Breast epithelium (tissue), 4 donors: ENCODE results near the gene DCN. TPM values are rescaled to one million over a fixed set of nuclear protein-coding genes. Genes with fewer than 3 reads are reported as not detected.

Source experiments
- DNase-seq, 2 donors: peaks; one replicate each; pipeline ENCODE4 v3.0.0-alpha.2; 2019; ENCODE audit warnings: low spot score in 2 of 2
- H3K27ac ChIP-seq, 2 donors: fragments of 200-600 bp; sonication (generic) in 1 of 2; one replicate each; pipeline ENCODE4 v1.5.1; 2016 to 2019; ENCODE audit warnings: mild to moderate bottlenecking in 1 of 2
- H3K27me3 ChIP-seq, 2 donors: fragments of 200-600 bp; sonication (generic) in 1 of 2; one replicate each; pipeline versions ENCODE4 v1.5.1 to v1.6.0; 2017 to 2019; ENCODE audit warnings: control low read depth in 1 of 2, mild to moderate bottlenecking in 1 of 2
- H3K36me3 ChIP-seq: fragments of 200-600 bp; one replicate; pipeline ENCODE4 v1.5.1; 2019
- H3K4me1 ChIP-seq, 2 donors: fragments of 200-600 bp; sonication (generic); one replicate each; pipeline ENCODE4 v1.5.1; 2016 to 2019; ENCODE audit warnings: control low read depth in 1 of 2
- H3K4me3 ChIP-seq, 3 donors: fragments of 200-600 bp; sonication (generic); 1 replicate in 2 of 3; 2 replicates in 1 of 3; pipeline ENCODE4 v1.5.1; 2016 to 2019; ENCODE audit warnings: mild to moderate bottlenecking in 3 of 3, moderate library complexity in 2 of 3
- H3K9me3 ChIP-seq, 2 donors: fragments of 200-600 bp; sonication (generic) in 1 of 2; one replicate each; pipeline ENCODE4 v1.5.1; 2016 to 2019; ENCODE audit warnings: control low read depth in 1 of 2
- POLR2A ChIP-seq: fragments of 450-650 bp; IDR thresholded peaks from one replicate; pipeline ENCODE4 v1.6.1; 2016; ENCODE audit warnings: antibody characterized with exemption, mild to moderate bottlenecking, moderate library complexity
- POLR2AphosphoS5 ChIP-seq, 3 donors: sonication (generic); formaldehyde crosslinking; IDR thresholded peaks; one replicate each; pipeline ENCODE4 v1.6.1; 2017; ENCODE audit warnings: antibody characterized with exemption in 3 of 3
- intact Hi-C: fragments of 100-400 bp; cut with DNase I; formaldehyde crosslinking; loops from one replicate; pipeline ENCODE4 v1.15.1; 2023; ENCODE audit warnings: low total_unique reads
- total RNA-seq, 3 donors: library from RNA; depleted of rRNA; stranded (reverse); fragments of >200 nt; gene quantifications; one replicate each; pipeline ENCODE4 v1.1.0, GENCODE V29; 2016
- TF ChIP-seq, protein P1 (sequence below), 3 donors: fragments of 450-650 bp; IDR thresholded peaks; one replicate each; pipeline ENCODE4 v1.5.1; 2016 to 2017; ENCODE audit warnings: antibody characterized with exemption in 3 of 3, mild to moderate bottlenecking in 3 of 3, moderate library complexity in 3 of 3

The DCN gene
- total RNA-seq, 3 donors from 2014 or later = 1,081 to 4,374 (median 1,702) TPM

DNA sequence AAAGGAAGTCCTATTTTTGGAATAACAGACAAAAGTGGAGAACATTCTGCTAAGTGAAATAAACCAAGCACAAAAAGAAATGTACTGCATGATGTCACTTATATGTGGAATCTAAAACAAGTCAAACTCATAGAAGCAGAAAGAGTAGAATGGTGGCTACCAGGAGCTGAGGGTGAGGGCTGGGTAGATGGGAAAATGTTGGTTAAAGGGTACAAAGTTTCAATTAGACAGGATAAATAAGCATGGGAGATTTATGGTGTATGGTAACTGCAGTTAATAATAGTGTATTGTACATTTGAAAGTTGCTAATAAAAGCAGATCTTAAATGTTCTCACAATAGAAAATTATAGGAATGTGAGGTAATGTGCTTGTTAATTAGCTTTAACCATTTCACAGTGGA is 84.2 kb downstream of the DCN start:
- intact Hi-C loops = no loop called here
- Histone ChIP-seq H3K4me3 (no peak overlapping the region), H3K27me3 (no peaks in the 10 kb centered on the region), H3K9me3 (no peaks in the 10 kb centered on the region), H3K27ac (peak overlapping the region; percentile 59 to 70), H3K4me1 (no peaks in the 10 kb centered on the region), H3K36me3 (no peaks in the 10 kb centered on the region)
- no peak for TF ChIP-seq POLR2A
- TF ChIP-seq, protein P1, sequence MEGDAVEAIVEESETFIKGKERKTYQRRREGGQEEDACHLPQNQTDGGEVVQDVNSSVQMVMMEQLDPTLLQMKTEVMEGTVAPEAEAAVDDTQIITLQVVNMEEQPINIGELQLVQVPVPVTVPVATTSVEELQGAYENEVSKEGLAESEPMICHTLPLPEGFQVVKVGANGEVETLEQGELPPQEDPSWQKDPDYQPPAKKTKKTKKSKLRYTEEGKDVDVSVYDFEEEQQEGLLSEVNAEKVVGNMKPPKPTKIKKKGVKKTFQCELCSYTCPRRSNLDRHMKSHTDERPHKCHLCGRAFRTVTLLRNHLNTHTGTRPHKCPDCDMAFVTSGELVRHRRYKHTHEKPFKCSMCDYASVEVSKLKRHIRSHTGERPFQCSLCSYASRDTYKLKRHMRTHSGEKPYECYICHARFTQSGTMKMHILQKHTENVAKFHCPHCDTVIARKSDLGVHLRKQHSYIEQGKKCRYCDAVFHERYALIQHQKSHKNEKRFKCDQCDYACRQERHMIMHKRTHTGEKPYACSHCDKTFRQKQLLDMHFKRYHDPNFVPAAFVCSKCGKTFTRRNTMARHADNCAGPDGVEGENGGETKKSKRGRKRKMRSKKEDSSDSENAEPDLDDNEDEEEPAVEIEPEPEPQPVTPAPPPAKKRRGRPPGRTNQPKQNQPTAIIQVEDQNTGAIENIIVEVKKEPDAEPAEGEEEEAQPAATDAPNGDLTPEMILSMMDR (IDR thresholded peaks at IDR 0.05) = no peak
- TF ChIP-seq POLR2AphosphoS5 (IDR thresholded peaks at IDR 0.05) = no peak
- no peak for DNase-seq

GRCh38 chr12:91094957-91095356 is 87.7 kb downstream of the DCN start:
- H3K4me3 ChIP-seq = no peak overlapping the region
- DNase-seq = no peak
- peaks cover 0 to 14% of the 10 kb centered on the region in 2 donors for H3K9me3 ChIP-seq
- intact Hi-C loops = no loop called here
- no peak overlapping the region for H3K27ac ChIP-seq
- H3K36me3 ChIP-seq = no peaks in the 10 kb centered on the region
- no peaks in the 10 kb centered on the region for H3K4me1 ChIP-seq
- TF ChIP-seq POLR2AphosphoS5 (IDR thresholded peaks at IDR 0.05) (no peak), POLR2A (no peak)
- TF ChIP-seq, protein P1 (IDR thresholded peaks at IDR 0.05) = no peak
- no peaks in the 10 kb centered on the region for H3K27me3 ChIP-seq

DNA sequence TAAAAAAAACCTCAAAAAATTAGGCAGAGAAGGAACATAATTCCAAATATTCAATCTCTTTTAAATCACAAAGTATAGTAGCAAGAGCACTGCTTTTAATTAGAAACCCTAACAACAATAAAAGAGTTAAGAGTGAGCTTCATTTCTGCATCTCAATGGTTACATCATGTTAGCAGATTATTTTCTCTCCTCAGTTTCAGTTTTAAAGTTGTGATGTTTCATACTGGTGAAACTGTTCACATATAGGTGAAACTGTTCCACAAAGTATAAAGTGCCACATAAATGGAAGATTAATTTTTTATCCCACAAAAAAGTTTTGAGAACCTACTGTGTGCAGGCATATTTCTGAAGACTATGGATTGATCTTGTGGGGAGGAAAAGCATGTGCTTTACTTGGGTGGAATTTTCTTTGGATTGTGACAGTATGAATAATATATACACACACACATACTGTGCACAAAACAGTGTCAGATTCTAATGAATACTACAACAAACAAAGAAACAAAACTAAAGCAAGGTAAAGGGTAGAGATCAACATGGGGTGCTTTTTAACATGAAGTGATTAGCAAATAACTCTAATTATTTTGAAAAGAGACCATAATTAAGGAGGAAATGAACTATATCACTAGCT is 88.5 kb downstream of the DCN start:
- Histone ChIP-seq H3K27me3 (no peaks in the 10 kb centered on the region), H3K36me3 (no peaks in the 10 kb centered on the region), H3K4me3 (no peak overlapping the region), H3K4me1 (no peaks in the 10 kb centered on the region), H3K27ac (no peak overlapping the region), H3K9me3 (peaks cover 0 to 20% of the 10 kb centered on the region in 2 donors)
- no peak for DNase-seq
- TF ChIP-seq, protein P1 (IDR thresholded peaks at IDR 0.05) = no peak
- TF ChIP-seq POLR2A = no peak
- no peak for TF ChIP-seq POLR2AphosphoS5 (IDR thresholded peaks at IDR 0.05)
- intact Hi-C loops = no loop called here

DNA sequence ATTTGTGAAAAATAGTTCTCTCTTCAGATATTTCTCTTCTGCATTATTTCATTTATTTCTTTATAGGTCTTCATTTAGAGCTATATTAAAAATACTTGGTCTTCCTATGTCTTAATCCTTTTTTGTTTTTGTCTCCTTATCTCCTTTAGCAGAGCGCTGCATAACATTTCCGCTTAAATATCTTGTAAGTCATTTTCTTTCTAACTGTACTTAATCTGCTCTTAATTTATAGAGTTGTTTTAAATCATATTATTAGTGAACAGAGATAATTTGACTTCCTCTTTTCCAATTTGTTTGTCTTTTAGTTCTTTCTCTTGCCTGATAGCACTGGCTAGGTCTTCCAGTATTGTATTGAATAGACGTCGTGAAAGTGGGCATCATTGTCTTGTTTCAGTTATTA is 89.3 kb downstream of the DCN start:
- no peak overlapping the region for H3K27ac ChIP-seq
- intact Hi-C loops = no loop called here
- peaks cover 0 to 20% of the 10 kb centered on the region in 2 donors for H3K9me3 ChIP-seq
- H3K27me3 ChIP-seq = no peaks in the 10 kb centered on the region
- no peak for DNase-seq
- H3K36me3 ChIP-seq = no peaks in the 10 kb centered on the region
- no peak for TF ChIP-seq POLR2AphosphoS5 (IDR thresholded peaks at IDR 0.05)
- TF ChIP-seq POLR2A = no peak
- TF ChIP-seq, protein P1 (IDR thresholded peaks at IDR 0.05) = no peak
- no peaks in the 10 kb centered on the region for H3K4me1 ChIP-seq
- no peak overlapping the region for H3K4me3 ChIP-seq

DNA sequence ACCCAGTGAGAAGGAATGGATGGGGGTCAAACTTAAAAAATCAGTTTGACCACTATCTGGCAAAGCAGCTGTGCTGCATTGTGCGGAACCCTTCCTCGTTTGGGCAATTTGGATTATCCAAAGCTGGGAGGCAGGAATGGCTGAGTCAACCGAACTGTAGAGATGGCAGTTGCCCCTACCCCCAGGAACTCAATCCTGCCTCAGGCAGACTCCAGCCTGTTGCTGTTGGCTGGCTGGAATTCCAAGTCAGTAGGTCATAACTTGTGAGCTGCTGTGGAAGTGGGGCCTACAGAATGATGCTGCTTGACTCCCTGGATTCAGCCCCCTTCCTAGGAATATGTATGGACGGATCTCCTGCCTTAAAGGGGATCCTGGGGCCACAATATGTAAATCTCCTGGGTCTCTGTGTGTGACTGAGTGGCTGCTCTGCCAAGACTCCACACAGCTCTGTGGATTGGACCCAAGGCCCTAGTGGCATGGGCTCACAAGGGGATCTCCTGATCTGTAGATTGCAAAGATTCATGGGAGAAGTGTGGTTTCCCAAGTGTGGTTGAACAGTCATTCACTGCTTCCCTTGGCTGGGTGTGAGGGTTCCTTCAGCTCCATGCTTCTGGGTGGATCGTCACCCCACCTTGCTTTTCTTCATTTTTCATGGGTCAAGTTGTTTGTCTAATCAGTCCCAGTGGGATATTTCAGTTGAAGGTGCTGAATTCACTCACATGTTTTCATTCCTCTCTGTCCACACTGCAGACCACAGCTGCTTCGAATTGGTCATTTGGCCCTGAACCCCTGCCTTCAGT is 90.5 kb downstream of the DCN start:
- TF ChIP-seq POLR2AphosphoS5 (IDR thresholded peaks at IDR 0.05) = no peak
- no peak for TF ChIP-seq POLR2A
- TF ChIP-seq, protein P1 (IDR thresholded peaks at IDR 0.05) = no peak
- H3K9me3 ChIP-seq = peaks cover 0 to 20% of the 10 kb centered on the region in 2 donors
- no peak for DNase-seq
- H3K27me3 ChIP-seq = no peaks in the 10 kb centered on the region
- H3K4me1 ChIP-seq = no peaks in the 10 kb centered on the region
- H3K27ac ChIP-seq = no peak overlapping the region
- H3K36me3 ChIP-seq = no peaks in the 10 kb centered on the region
- H3K4me3 ChIP-seq = no peak overlapping the region
- intact Hi-C loops = loop anchor here (2.0 kb wide), 1 partner anchor 35 kb away; no protein-coding TSS in a partner anchor
